GM18951 (cell line): ENCODE data around the gene TXNL4A.
"Not testable (repeated sequence)": the region's sequence is repeated elsewhere in the genome, so short reads cannot be mapped to it uniquely, and the experiment has no call there.

Experiments used
- POLR2A ChIP-seq: IDR thresholded peaks from 4 replicates; pipeline ENCODE4 v1.6.1; 2011; ENCODE audit warnings: mild to moderate bottlenecking; ENCODE audit not compliant: insufficient read length, insufficient read depth; ENCODE audit errors: extremely low read depth
- in situ Hi-C: fragments of 300-500 bp; cut with MboI; formaldehyde crosslinking; loops from one replicate; pipeline ENCODE4 v1.12.0; 2022; ENCODE audit warnings: low sequenced_read_pairs, mixed read lengths, inconsistent platforms; ENCODE audit not compliant: unreplicated experiment

Gene TXNL4A, protein sequence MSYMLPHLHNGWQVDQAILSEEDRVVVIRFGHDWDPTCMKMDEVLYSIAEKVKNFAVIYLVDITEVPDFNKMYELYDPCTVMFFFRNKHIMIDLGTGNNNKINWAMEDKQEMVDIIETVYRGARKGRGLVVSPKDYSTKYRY

DNA sequence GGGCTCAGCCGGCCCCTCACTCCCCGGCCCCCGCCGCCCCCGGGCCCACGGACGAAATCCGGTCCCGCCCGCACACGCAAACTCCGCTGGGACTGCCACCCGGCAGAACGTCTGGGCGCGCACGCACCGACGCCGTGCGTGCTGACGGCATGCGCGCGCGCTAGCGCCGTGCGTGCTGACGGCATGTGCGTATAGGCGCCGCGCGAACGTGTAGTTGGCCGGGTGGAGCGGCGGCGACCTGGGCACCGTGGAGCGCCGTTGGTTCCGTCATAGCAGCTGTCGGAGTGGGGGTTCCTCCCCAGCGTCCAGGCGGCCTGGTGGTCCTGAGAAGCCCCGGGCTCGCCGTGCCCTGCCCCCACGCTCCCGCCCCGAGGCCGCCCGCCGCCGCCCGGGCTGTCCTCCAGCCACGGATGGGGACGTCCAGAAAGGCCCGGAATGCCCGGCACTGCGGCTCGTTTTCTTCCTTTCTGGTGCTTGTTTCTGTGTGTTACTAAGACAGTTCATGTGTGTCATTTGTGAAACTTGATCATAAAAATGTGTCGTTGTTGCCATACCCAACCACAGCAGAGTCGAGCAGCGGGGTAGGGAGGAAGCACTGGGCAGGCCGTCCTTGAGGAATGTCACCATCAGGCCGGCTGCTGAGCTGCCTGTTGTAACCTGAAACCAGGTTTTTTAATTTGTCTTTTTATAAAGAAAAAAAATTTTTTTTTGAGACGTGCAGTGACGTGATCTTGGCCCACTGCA, at the start of gene TXNL4A:
TSS of gene TXNL4A (minus strand) at position 113 of the 744 bp plus-strand sequence. CDS start 171 bp downstream, outside the sequence.
- in situ Hi-C loops: no loop called here
- peak; percentile 96 for TF ChIP-seq POLR2A

DNA sequence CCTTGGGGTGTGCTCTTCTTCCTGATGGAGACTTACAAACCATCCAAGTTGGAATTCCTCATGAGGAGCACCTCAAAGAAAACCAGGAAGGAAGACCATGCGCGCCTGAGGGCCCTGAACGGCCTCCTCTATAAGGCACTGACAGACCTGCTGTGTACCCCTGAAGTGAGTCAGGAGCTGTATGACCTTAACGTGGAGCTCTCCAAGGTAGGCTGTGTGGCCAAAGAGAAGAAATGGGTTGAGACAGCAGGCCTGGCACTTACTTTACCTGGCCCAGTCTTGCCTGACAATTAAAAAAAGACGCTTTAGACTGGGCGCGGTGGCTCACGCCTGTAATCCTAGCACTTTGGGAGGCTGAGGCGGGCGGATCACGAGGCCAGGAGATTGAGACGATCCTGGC, 48.9 kb upstream of the TXNL4A start:
- no peak for TF ChIP-seq POLR2A
- in situ Hi-C loops: no loop called here

DNA sequence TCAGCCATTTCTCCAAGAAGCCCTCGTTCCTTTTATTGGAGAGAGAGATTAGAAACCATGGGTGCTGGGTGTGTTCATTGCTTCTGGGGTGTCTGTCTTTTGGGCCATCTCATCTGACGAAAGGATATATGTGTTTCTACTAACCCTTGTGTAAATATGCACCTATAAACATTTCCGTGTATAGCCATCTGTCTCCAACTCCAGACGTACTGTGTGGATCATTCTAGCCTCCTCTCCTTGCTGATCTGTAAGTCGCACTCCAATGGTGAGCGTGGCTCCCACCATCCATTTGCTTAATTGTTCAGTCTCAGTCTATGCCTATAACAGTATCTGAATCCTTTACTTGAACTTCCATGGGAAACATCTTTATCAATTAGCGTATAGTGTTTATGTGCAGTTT, 47.6 kb upstream of the TXNL4A start:
- no peak for TF ChIP-seq POLR2A
- in situ Hi-C loops: no loop called here

DNA sequence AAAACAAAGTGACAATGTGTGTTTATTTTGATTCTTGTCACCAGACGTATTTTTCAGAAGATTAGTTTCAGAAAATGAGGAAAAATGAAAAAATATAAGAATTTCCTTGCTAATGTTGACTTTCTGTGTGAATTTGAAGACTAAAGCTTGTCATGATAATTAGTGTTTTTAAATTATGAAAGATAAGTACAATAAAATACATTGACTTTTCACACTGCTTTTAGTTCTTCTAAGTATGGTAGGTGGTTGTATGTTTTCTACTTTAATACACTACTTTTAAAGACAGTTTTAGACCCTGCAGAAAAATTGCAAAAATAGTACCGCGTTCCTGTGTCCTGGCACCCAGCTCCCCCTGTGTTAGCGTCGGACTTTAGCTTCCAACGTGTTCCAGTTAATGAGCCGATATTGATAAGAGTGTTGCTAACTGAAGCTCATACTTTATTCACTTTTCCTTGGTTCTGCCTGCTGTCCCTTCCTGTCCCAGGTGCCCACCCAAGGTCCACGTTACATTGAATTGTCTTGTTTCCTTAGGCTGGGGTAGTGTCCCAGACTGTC, 46.6 kb upstream of the TXNL4A start:
- in situ Hi-C loops: no loop called here
- no peak for TF ChIP-seq POLR2A

DNA sequence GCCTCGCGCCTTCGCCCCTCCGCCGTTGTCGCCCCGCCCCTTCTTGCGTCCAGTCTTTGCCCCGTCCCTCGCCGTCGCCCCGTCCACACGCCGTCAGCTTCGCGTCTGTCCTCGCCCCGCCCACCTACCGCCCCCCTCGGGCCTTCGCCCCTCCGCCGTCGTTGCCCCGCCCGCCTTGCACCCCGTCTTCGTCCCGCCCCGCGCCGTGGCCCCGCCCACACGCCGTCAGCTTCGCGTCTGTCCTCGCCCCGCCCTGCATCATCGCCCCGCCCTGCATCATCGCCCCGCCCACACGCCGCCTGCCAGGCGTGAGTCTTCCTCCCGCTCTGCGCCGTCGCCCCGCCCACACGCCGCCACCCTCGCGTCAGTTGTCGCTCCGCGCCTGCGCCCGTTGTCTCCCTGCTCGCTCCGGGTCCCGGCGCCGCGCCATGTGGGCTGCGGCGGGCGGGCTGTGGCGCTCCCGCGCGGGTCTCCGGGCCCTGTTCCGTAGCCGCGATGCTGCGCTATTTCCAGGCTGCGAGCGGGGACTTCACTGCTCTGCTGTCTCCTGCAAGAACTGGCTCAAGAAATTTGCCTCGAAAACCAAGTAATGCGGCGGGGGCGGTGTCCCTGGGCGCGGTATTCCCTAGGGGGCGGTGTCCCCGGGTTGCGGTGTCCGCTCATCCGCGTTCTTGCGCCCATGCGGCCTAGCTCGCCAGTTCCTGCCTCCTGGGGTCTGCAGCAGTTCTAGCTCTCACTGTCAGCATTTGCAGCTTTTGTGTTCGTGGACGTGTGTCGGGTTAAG, 45.9 kb upstream of the TXNL4A start, which contains the start of gene RBFA:
TSS of gene RBFA (plus strand) at position 367 of the 784 bp plus-strand sequence. CDS start at position 429, 62 bp downstream.
- TF ChIP-seq POLR2A: peak; percentile 93
- in situ Hi-C loops: no loop called here

DNA sequence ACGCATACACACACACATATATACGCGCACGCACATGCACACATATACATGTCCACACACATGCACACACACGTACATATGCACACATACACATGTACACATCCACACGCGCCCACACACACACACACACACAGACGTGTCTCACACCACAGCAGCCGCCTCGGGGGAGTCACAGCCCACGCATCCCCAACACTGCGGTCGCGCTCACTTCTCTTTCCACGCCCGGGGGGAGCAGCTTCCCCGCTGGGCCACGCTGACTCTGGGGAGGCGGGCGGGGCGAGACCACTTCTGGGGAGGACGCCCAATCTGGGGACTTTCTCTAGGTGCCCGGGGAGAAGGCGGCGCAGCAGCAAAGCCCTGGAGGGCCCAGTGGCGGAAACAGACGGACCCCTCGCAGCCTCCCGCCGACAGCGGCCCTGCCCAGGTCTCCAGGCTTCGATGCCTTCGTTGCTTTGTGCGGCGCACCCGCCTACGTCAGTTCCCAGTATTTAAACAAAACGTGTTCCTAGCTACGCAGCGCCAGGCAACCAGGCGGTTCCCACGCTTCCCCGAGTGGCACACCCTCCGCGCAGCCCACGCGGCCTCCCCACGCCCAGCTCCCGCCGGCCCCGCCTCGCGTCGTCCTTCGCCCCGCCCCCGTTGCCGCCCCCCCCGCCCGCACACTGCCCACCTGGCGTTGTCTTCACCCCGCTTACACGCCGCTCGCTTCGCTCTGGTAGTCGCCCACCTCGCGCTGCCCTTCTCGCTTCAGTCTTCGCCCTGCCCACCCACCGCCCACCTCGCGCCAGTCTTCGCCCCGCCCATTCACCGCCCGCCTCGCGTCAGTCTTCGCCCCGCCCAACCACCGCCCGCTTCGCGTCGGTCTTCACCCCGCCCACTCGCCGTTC, 45.1 kb upstream of the TXNL4A start:
- TF ChIP-seq POLR2A: peak; percentile 48
- in situ Hi-C loops: no loop called here

DNA sequence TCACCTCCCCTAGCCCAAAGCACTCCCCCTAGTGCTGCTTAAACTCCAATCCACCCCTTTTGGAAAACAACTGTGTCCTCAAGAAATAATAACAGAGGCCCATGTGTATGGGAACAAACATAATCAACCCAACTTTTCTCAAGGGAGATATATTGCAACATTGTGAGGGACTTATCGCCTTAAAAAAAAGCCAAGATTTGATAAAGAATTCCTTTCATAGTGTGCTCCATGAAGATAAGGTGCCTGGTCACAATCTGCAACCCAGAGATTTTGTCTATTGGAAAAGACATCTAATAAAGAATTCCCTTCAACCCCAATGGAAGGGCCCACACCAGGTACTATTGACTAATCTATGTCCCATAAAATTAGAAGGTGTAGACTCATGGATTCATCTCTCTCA, 41.3 kb upstream of the TXNL4A start:
- in situ Hi-C loops: no loop called here
- TF ChIP-seq POLR2A: no peak

DNA sequence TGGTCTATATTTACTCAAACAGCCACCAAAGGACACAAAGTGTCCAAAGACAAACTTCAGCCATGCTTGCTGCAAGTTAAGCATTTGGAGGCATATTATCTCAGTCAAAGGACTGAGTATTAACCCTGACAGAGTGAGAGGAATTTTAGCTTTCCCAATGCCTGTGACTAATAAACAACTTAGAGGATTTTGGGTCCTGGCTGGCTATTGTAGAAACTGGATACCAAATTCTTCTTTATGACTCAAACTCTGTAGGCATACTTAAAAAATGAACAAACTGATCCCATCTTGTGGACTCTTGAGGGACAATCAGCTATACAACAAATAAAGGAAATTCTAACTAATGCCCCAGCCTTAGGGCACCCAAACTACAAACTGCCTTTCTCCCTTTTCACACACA, 39.4 kb upstream of the TXNL4A start:
- in situ Hi-C loops: not testable (repeated sequence)

DNA sequence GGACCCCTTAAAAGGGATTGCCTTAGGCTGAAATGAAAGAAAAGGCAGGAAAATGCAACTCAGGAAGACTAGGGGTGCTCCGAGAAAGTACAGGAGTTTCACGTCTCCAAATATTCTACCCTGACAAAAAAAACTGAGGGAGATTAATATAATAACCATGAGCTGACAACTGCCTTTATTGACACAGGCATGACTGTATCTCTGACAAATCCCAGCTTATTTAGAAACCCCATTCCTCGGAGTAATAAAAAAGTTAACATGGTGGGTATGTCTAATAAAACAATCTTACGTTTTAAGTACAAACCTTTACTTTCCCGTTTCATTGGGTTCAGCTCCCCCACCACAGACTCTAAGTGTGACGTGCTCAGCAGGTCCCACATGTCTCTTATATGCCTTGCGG, 38.0 kb upstream of the TXNL4A start:
- no peak for TF ChIP-seq POLR2A
- in situ Hi-C loops: no loop called here

DNA sequence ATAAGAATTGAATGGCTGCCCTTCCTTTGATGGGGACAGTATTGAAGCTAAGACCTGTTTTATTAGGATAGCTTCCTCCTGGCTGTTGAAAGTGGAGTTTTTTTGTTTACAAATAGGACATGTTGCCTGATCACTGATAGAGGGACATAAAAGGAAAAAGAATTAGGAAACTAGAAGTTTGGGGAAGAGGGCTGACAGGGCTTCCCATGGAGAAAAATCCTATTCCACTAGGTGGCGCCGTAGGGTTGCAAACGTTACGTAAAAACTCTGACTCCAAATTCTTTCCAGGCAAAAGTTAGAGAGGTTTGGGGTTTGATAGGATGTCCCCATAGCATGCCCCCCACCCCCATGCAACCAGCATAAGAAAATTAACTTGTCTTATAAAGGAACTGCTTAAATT, 34.8 kb upstream of the TXNL4A start:
- in situ Hi-C loops: no loop called here
- no peak for TF ChIP-seq POLR2A

DNA sequence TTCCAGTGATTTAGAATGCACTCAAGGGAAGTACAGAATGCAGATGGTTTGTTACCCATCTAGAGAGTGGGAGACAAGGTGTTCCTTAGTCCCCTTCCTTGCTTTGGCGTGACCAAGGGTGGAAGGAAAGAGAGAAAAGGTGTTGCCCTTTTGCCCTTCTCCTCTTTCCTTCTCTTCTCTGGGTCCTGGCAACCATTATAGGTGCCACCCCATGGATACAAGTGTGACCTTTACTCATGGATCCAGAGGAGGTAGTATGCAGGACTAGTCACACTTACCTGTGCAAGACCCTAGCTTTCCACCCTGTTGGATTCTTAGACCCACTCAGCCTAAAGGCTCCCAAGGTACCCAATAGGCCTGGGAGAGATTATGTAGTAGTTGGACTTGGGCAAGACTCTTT, 34.2 kb upstream of the TXNL4A start:
- in situ Hi-C loops: no loop called here

DNA sequence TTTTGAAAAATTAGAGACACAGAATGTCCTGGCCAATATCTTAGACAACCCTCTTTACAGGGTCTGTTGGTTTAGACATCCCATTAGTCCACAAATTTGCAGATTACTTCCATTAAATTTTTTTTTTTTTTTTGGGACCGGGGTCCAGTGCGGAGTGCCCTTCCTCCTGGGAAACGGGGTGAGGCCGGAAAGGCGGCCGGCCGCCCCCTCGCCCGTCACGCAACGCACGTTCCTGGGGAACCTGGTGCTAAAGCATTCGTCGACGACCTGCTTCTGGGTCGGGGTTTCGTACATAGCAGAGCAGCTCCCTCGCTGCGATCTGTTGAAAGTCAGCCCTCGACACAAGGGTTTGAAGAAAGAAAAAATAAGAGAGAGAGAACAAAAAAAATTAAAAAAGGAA, 24.4 kb upstream of the TXNL4A start:
- TF ChIP-seq POLR2A: no peak
- in situ Hi-C loops: no loop called here

More for the DNA sequence above, 34.2 kb upstream of the TXNL4A start:
- TF ChIP-seq POLR2A: no peak

DNA sequence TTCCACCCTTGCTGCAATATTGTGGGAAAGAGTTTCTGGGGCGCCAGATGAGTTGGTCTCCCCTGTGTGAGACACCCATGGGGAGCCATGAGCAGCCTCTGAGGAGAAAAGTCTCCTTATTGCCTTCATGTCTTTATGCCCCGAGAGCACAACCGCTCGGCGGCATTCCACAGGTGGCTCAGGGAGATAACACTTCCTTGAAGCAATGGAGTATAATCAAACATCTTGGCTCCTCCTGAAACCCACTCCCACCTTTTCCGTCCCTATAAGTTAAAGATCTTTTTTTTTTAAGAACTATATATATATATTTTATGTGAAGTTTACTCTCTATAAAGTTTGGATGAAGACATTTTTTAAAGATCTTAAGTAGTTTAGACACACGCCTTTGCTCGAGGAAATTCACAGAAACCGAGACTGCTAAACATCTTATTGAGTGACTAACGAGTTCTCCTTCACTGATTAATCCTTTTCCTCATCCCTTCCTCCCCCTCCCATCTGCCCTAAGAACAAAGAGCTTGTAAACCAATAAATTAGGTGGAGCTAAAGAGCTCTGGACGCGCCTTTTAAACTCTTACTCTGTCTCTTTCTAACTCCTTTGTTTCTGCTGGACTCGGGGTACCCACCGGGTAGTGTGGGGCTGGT, 23.3 kb upstream of the TXNL4A start:
- in situ Hi-C loops: not testable (repeated sequence)
